Measurements from ENCODE around the gene SMIM36.

GRCh38 chr17:55521186-55521585 lies 9.9 kb upstream of the SMIM36 start:
- TF ChIP-seq CTCF (IDR thresholded peaks at IDR 0.05; ENCODE audit: insufficient read depth, low read length, poor library complexity, severe bottlenecking) (no peak), EZH2phosphoT487 (conservative IDR thresholded peaks at IDR 0.05; ENCODE audit: low read length) (no peak)

Data from SU-DHL-6 (cell line).